Inflammatory macrophage treated with lipopolysaccharide for 1 hour (primary cell): ENCODE results near the gene MEX3B.
"Not testable (repeated sequence)": the region's sequence is repeated elsewhere in the genome, so short reads cannot be mapped to it uniquely, and the experiment has no call there.

Experiments used
- DNase-seq, 2 donors: peaks; one replicate each; pipeline ENCODE4 v3.0.0-alpha.2; 2020 to 2022

Gene MEX3B

DNA sequence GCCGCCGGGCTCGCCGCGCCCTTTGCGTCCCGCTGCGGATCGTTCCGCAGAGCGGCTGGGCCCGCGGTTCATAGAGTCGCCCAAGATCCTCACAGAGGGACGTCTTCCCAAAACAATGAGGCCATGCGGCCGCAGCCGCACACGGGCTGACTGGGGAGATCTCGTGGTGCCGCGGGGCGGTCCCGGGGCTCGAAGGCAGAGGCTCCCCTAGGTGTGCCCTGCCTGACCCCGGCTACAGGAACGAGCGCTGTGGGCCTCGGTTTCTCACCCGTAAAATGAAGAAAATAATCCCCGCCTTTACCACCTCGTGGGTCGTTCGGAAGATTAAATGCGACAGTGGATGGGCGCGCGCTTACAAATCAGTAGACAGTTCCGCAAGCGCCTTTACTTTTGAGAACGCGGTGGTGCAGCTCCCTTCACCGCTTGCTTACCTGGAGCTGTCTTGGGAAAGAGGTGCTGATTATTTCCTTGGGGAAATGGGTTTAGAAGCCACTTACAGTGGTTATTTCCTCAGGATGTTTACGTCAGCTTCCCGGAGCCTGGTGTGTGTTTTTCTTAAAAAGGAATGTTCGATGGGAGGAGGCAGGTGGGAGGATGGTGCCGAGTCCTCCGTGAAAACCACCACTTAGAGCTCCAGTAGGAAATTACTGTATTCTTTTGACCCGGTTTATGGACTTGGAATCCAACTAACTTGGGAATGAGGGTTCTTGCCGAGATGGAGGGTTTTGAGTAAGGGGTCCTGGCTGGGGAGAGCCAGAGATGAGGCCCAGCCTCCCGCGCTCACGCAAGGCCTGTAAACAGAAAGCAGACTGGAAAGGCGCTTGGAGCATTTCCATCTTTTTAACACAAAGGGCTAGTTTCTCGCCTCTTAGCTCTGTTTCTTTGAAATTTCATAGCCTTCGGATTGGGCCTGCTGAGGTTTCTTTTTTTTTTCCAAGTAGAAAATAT, 1.9 kb upstream of the MEX3B start:
- no peak for DNase-seq

DNA sequence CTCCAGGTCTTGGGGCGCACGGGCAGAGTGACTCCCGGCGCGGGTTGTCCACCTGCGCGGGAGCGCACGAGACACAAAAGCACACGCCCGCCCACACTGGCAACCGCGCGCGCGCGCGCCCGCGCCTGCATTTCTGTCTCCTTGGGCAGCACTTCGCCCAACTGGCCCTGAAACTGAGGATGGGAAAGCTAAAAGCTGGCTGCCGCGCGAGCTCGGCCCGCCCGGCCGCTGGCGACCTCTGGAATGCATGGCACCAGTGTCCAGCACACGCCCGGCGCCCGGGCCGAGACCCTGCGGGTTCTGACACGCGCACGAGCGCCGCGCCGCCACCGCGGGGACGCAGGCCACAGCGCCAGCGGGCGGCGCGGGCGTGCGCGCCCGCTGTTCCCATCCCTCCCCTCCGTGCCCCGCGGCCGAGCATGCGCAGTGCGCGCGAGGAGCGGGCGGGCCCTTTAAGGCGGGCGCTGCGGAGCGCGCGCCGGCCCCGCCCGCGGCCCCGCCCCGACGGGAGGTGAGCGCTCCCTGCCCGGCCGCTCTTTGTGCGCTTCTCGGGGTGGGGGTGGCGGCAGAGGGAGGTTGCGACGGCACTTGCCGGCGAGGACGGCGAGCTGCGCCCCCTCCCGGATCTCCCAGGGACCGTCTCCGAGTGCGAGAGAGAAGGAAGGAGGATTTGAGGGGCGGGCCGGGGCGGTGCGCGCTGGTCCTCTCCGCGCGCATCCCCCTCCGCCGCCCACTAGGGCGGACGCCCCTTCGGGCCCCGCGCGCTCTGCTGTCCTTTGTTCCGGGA, 1.0 kb upstream of the MEX3B start:
- DNase-seq, result peak; percentile 85 to 92

DNA sequence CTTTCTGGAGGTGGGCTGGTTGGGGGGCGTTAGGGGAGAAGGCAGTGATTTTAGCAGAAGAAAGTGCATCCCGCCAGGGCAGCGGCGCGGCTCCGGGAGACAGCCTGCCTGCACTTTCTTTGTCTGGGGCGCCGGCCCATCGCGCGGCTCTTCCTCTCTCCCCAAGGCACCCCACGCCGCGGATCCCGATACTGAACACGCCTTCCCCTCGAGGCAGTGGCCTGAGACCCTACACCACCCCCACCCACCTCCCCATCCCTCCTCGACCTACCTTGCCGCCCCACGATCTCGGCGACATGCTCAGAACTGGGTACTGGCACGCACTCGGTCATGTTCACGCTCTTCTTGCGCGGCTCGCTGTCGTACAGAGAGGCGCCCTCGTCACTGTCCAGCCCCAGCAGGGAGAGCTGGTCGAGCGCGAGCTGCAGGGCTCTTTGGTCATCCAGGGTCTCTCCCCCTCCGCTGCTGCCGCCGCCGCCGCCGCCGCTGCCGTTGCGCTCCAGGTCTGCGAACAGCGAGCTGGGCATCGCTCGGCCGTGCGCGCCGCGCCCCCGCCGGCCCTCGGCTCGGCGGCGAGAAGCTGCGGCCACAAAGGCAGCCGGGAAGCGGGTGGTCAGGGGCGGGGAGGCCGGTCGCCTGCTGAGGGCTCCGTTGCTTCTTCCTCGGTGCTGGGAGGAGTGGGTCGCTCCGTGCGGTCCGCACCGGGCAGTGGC, 483 bp downstream of the MEX3B start:
- peak; percentile 16 to 22 for DNase-seq

DNA sequence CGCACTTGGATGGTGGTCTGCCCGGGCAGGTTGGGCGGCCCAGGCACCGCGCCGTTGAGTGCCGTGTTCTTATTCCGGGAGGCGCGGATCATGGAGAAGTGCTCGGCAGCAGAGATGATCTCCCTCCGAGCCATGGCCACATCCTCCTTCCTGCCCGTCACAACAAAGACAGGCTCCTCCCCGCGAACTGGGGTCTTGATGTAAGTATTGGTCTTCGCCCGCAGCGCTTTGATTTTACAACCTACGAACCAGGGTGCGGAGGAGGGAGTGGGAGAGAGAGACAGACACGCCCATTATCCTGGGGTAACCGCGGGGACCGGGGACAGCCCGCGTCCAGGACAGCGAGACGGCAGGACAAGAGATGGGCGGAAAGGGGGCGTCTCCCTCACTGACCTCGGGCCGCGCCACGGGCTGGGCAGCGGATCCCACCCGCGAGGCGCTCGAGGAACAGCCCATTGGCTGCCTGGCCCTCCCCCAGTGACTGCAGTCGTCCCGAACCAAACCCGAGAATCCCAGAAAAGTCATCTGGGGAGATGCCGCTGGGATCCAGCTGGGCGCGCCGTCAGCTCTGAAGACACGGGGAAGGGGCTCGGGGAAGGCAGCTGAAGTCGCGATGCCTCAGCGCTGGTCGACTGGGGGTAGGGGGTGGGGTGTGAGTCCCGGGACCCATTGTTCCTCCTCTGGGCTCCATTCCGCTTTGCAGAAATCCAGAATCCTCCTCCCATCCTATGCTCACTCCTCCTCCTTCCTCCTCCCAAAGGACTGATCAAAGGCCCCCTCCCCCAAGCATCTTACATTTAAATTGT, 1.2 kb downstream of the MEX3B start:
- DNase-seq, result peak; percentile 24 to 32

DNA sequence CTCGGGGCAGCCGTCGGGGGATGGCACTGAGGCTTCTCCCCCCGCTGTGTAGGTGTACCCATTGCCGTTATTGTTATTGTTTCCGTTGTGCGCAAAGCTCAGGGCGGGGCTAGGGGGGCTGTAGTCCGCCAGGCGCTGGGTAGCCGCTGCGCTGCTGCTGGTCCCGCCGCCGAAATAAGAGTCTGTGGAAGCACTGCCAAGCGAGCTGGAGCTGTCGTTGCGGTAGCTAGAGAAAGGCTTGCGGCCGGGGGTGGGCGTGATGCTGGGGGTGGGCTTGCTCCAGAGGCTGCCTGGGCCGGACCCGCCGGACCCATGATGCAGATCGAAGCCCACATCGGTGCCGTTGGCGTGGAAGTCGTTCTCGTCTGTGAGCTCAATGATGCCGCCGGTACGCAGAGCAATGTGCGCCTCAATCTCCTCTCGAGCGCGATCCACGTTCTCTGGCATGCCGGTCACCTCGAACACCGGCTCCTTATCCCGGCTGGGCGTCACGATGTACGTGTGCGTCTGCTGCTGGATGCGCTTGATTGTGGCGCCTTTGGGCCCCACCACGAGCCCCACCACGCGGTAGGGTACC, 1.9 kb downstream of the MEX3B start:
- DNase-seq, result no peak

DNA sequence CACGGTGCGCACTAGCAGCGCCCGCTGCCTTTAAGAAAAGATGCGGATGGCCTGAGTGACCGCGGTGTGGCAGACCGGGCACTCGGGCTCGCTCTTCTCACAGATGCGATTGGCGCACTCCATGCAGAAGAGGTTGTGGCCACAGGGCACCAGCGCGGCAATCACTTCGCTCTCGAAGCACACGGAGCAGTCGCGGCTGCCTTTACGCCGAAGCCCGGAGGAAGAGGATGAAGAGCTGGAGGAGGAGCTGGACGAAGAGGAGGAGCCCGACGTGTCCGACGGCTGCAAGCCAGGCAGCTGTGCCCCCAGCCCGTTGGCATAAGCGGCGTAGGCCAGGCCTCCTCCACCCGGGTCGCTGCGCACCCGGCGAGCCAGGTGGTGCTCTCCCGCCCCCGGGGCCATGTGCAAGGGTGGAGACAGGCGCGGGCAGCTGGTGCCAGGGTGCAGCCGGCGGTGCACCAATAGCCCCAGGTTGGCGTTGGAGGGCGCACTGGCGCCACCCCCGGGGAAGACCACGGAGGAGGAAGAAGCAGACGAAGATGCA, 2.6 kb downstream of the MEX3B start:
- DNase-seq, result no peak

DNA sequence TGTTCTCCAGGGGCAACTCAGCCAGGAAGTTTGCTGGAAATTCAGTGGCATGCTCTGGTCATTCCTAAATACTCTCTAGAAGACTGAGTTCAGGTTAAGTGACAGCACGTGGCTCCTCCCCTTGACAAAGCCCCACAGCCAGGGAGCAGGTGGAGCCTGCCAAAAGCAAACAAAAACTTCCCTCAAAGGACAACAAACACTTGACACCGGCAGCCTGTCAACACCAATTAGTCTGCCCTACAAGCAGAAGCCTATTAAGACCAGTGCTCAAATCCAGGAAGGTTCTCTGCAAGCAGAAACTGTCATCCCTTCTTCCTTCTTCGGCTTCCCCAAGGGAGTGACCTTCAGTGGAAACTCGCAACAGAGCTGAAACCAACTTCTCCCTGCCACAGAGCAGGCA, 5.0 kb downstream of the MEX3B start:
- DNase-seq, result no peak

DNA sequence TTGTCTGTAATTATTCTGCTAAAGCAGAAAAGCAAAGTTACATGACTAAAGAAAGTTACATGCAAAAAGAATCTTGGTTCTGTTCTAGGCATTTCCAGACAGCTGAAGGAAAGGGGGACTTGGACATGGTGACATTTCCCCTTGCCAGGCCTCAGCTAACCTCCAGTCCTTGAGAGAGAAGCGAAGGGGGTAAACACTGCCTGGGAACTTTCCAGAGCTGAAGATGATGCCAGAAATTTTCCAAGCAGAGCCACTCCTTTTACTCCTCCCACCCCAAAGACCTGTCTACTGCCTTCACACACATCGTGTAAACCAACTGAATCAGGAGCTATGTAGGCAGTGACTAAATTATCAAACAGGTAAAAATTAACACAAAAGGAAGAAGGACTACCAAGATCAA, 5.4 kb downstream of the MEX3B start:
- DNase-seq, result no peak

DNA sequence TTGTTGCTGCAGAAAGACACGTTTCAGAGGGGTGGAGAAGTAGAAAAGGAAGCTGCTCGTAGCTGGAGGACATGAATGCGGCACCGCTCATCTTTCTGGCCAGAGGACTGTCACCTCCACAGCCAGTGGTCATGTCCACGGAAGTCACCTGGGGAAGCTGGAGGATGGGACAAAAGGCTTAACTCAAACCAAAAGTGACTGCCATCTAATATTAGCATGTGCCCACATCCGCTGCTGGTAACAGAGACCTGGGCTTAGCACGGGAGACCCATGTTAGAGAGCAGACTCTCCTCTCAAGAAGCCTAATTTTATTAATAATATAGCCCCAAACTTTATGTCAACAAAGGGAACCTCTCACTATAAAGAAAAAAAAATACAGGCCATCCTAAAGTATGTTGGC, 5.9 kb downstream of the MEX3B start:
- no peak for DNase-seq

DNA sequence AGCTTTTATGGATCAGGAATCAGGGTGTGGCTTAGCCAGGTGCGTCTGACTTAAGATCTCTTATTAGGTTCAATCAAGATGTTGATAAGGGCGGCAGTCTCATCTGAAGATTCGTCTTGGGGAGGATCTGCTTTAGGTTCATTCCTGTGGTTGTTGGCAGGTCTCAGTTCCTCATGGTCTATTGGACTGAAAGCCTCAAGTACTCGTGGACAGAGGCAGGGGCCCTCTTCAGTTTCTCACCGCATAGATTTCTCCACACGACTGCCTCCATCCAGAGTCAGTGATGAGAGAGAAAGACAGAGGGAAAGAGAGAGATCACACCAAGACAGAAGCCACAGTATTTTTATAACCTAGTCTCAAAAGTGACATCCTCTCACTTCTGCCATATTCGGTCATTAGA, 9.4 kb downstream of the MEX3B start:
- DNase-seq, result no peak

DNA sequence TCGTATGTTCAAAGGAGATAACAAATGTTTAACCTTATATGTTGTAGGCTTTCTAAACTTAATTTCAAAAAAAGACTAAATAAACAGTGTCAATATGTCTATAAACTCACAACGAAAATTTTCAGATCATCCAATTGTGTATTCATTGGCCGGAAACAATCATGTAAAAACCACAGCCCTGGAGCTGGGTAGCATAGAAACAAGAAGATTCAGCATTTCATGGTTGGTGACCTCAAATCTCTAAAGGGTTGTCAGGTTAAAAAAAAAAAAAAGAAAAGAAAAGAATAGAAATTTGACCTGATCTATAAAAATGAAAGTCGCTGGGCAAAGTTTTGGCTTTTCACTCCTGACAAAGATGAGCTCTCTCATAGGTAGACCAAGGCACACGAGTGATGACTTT, 13.9 kb downstream of the MEX3B start:
- DNase-seq, result no peak

DNA sequence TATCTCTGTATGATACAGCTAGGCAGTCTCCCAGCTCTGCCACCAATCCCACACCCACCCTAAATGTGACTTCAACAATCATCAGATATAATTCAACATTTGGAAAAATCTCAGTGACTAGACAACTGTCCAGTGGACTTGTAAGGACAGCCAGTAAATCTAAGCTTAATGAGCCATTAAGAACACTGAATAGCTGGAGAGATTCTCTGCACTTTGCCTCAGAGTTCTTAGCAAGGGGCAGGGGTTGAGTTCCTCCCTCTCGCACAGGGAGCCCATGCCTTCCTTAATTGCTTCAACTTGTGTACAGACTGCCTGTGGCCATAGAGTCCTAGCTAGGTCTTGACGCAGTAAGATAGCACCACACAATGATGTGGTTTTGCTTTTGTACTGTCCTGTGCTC, 15.6 kb downstream of the MEX3B start:
- no peak for DNase-seq

DNA sequence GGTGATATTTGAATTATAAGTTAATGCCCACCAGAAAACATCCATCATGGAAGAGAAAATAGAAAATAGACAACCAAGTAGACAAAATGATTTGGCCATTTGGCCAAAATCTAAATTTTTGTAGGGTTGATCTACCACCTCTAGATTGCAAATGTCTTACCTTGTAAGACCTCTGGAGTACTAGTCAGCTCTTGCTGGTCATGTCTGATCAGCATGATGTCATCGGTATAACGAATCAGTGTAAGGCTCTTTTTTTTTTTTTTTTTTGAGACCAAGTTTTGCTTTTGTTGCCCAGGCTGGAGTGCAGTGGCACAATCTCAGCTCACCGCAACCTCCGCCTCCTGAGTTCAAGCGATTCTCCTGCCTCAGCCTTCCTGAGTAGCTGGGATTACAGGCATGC, 17.7 kb downstream of the MEX3B start:
- DNase-seq, result not testable (repeated sequence)

DNA sequence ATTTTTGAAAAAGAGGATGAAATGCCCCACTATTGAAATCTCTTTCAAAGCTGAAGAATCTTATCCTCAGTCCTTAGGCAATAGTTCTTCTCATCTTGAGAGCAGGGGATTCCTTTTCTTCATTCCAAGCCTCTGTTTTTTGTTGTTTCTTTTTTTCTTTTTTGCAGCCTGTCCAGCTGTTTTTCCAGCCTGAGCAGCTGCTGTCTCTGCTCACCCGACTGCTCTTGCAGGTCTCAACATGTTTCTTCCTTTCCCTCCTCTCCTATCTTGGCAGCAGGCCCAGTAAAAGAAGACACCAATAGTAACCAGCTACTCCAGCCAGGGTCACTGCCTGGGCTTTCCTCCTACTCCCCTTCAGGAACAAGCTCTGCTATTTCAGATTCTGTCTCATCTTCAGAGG, 23.8 kb downstream of the MEX3B start:
- no peak for DNase-seq

DNA sequence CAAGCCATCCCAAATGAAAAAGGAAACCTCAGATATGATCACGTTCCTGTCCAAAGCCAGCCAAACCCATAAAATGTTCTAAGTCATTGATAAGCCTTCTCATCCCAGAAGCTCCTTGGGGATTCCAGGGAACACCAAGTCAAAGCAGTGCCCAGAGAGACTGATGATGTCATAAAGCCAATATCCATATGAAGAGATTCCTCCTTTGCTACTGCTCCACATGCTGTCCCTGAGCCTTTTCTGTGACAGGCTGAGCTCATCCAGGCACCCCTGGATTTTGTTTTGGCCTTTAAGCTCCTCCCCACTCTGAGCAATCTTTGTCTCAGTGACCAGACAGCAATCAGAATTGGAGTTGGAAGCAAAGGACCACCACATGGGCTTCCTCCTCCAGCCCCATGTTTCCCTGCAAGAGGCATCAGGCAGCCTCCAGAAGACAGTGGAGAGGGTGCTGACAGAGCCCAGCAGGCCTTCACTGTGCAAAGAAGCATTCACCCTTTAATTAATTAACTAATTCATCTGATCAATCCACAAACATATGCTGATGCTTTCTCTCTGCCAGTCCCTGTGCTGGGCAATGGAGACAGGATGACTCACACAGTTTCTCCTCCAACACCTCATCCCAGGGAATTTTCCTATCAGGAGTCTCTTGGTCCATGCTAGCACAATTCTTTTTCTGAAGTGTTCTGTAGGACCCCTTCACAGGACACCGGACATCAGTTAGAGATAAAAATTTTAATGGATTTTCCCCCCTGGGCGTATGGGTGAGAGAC, 25.0 kb downstream of the MEX3B start:
- no peak for DNase-seq

DNA sequence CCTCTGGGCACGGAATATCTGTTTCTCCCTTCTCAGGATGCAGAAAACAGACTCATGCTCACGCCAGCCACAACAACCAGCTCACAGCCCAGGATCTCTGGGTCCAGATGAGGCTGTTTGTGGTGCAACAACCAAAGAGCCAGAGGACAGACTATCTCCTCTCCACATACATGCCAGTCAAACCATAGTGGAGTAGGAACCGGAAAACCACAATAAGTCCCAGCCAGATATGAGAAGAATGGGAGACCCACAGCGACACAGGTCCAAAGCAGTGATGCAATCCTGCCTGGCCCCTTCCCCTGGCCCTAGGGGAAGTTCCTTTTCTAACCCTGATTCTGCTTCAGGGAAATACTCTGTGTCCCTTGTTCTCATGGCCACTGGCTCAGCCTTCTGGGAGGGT, 27.6 kb downstream of the MEX3B start:
- DNase-seq, result no peak

DNA sequence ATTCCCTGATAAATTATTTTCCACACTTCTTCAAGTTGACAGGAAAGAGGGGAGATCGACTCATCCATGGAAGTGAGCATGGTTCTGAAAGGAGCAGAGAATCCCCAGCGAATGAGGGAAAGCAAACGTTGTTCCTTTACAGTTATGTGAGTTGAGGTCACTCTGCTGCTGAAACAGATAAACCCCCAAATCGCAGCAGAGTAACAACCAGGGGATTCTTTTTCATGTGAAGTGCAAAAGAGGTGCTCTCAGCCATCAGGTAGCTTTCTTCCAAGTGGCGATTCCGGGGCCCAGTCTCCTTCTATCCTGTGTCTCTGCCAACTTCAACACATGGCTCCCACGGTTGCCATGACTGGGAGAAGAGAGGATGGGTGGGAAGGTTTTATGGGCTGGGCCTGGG, 28.2 kb downstream of the MEX3B start:
- DNase-seq, result no peak

DNA sequence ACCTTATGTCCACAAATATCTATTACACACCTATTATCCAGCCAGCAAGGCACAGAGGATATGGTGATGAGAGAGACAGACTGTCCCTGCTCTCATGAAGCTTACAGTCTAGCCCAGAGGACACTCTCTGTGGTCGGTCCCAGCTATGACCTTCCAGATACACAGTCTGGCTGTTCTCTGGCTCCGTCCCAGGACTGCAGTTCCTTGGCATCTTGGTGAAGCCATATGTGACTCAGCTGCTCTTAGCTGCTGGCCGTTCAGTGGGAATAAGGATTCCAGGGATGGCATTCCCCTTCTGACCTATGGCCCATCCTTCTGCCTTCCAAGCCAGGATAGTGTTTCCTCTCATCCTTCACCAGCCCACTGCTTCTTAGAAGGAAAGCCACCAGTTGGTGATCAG, 30.8 kb downstream of the MEX3B start:
- DNase-seq, result no peak

DNA sequence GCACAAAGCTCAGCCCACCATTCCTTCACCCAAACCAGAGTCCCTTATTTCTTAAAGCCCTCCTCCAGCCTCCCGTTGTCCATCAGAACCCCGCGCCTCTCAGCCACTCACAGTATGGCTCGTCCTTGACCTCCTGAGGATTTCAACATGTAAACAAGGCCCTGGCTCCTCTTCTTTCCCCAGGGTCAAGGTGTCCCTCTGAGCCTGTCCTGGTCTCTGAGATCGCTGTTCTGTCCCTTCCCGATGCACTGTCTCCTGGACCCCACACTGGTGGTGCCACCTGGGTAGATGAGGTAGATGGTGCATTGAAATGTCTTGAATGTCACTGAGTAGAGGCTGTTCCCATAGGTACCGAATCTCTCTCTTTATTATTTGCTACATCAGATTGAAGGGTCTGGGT, 32.9 kb downstream of the MEX3B start:
- DNase-seq, result no peak

DNA sequence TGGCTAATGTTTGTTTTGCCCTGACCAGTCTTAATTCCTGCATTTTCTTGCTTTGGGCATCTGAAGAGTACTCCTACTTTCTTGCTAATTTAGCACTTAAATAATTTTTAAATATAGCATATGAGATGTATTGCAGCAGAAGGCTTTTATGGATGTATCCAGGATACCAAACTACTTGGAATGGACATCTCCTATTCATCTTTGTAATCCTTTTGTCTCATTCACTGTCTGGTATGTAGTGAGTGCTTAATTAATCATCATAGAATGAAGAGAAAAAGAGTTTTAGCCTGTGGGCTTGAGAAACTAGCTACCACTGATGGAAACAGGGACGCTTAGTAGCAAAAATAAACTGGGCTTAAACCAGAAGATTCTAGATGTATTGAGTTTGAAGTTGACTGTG, 40.6 kb downstream of the MEX3B start:
- no peak for DNase-seq

DNA sequence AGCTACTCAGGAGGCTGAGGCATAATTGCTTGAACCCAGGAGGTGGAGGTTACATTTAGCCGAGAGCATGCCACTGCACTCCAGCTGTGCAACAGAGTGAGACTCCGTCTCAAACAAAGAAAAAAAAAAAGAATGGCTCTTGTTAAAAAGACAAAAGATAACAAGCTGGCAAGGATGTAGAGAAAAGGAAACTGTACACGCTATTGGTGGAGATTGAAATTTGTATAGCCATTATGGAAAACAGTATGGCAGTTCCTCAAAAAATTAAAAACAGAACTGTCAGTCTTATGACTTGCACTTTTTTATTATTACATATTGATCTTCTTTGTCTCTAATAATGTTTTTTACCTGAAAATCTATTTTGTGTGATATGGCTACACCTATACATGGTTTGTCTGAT, 41.9 kb downstream of the MEX3B start:
- no peak for DNase-seq
